ENCODE measurements around the gene GIPC2. TPM values are rescaled to one million over a fixed set of nuclear protein-coding genes. Genes with fewer than 3 reads are reported as not detected.

Gene GIPC2
- total RNA-seq, 2 experiments from 2014 or later, result 0.23 to 0.38 TPM

- CTCF ChIA-PET, result interaction anchor here (1.5 kb wide), 1 partner anchor 14 kb away, joined by 3 read pairs; no protein-coding TSS in a partner anchor
- peaks cover 22% of the 10 kb centered on the region for H3K27me3 Mint-ChIP-seq
- H3K27ac Mint-ChIP-seq, result no peak overlapping the region
- no peak for DNase-seq
- H3K36me3 Mint-ChIP-seq, result no peaks in the 10 kb centered on the region
- ATAC-seq, result no peak
- no peaks in the 10 kb centered on the region for H3K4me1 Mint-ChIP-seq
- H3K9me3 Mint-ChIP-seq (ENCODE audit: low read depth), result no peaks in the 10 kb centered on the region
- no peak overlapping the region for H3K4me3 Mint-ChIP-seq
Measured at GRCh38 chr1:78156805-78157521, 111.2 kb downstream of the GIPC2 start.

GRCh38 chr1:78165816-78166215 lies 120.0 kb downstream of the GIPC2 start:
- no peak overlapping the region for H3K4me3 Mint-ChIP-seq
- no peak for DNase-seq
- no peaks in the 10 kb centered on the region for H3K4me1 Mint-ChIP-seq
- ATAC-seq, result no peak
- H3K27ac Mint-ChIP-seq, result no peak overlapping the region
- no peaks in the 10 kb centered on the region for H3K36me3 Mint-ChIP-seq
- H3K9me3 Mint-ChIP-seq (ENCODE audit: low read depth), result no peaks in the 10 kb centered on the region
- H3K27me3 Mint-ChIP-seq, result peaks cover 4% of the 10 kb centered on the region
- CTCF ChIA-PET, result no interaction called here

DNA sequence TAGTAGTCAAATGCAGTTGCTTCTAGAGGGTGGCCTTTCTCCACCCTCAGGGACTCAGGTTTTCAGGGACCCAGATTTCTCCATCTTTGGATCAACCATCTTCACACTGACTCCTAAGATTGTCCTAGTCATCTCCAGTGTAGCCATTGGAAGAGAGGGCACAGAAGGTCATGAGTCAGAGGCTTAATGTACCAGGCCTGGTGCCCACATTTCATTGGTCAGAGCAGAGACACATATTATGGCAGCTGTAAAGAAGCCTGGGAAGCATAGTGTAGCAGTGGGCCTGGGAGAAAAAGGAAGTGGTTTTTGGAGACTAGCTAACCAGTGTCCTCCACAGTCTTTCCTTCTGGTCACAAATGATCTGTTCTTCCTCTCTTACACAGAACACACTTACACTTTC lies 122.5 kb downstream of the GIPC2 start:
- no peak overlapping the region for H3K27ac Mint-ChIP-seq
- no peaks in the 10 kb centered on the region for H3K36me3 Mint-ChIP-seq
- H3K4me1 Mint-ChIP-seq, result no peaks in the 10 kb centered on the region
- H3K4me3 Mint-ChIP-seq, result no peak overlapping the region
- no peak for DNase-seq
- peaks cover 4% of the 10 kb centered on the region for H3K27me3 Mint-ChIP-seq
- no peak for ATAC-seq
- CTCF ChIA-PET, result no interaction called here
- no peaks in the 10 kb centered on the region for H3K9me3 Mint-ChIP-seq (ENCODE audit: low read depth)

DNA sequence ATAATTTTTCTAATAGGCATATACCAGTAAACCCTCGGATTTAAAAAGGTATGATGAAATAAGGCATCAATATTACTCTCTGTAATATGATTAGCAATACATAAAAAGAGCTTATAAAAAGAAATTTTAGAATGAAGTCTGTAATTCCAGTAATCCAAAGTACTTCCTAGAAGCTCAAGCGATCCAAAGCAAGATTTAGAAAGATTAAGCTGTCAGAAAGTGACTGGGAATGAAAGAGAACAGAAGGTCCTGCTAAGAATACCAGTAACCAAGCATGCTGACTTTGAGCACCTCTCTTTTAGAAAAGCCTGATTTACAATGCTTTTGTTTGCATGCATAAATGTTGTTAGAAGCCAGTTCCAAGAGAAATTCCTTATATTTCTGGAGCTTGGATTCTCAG lies 125.1 kb downstream of the GIPC2 start:
- Mint-ChIP-seq H3K36me3 (no peaks in the 10 kb centered on the region), H3K9me3 (ENCODE audit: low read depth) (no peaks in the 10 kb centered on the region), H3K4me3 (no peak overlapping the region), H3K27me3 (peaks cover 7% of the 10 kb centered on the region), H3K27ac (no peak overlapping the region), H3K4me1 (no peaks in the 10 kb centered on the region)
- CTCF ChIA-PET, result no interaction called here
- DNase-seq (no peak), ATAC-seq (no peak)

DNA sequence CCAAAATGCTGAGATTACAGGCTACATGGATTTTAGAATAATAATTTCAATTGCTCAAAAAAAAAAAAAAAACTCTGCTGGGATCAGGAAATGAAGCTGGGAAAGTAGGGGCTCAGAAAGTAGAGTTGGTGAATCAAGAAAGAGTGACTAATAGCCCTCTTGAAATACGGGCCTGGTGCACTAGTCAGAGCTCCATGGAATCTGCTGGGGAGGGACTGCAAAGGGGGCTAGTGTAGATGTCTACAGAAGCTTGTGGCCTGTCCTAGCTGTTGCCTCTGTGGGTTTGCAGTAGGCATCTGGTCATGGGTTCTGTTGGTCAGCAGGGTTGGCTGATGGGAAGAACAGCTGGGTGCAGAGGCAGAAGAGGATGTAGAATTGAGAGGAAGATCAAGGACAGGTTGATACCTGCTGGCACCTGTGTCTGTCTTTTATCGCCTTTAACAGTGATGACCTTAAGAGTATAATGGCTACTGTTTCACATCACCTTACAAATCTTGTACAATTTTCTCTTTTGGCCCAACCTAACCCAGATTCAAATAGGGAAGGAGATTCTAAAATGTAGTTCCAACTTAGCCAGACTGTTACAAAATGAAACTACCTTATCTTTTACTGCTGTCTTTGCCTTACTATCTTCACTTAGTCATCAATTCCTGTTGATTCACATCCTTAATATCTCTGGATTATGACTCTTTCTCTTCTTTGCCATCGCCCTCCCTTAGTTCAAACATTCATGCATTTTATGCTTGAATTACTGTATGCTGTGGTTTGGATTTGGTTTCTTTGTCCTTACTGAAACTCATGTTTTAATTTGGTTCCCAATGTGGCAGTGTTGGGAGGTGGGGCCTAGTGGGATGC lies 126.2 kb downstream of the GIPC2 start:
- Mint-ChIP-seq H3K36me3 (no peaks in the 10 kb centered on the region), H3K9me3 (ENCODE audit: low read depth) (no peaks in the 10 kb centered on the region), H3K4me1 (no peaks in the 10 kb centered on the region), H3K4me3 (no peak overlapping the region), H3K27ac (no peak overlapping the region), H3K27me3 (peaks cover 5% of the 10 kb centered on the region)
- no peak for ATAC-seq
- CTCF ChIA-PET, result no interaction called here
- no peak for DNase-seq

GRCh38 chr1:78176448-78176847 lies 130.7 kb downstream of the GIPC2 start:
- H3K36me3 Mint-ChIP-seq, result no peaks in the 10 kb centered on the region
- H3K4me1 Mint-ChIP-seq, result no peaks in the 10 kb centered on the region
- CTCF ChIA-PET, result no interaction called here
- H3K4me3 Mint-ChIP-seq, result no peak overlapping the region
- H3K9me3 Mint-ChIP-seq (ENCODE audit: low read depth), result no peaks in the 10 kb centered on the region
- H3K27ac Mint-ChIP-seq, result no peak overlapping the region
- ATAC-seq, result no peak
- H3K27me3 Mint-ChIP-seq, result peaks cover 3% of the 10 kb centered on the region
- no peak for DNase-seq

- no peak for DNase-seq
- no peak overlapping the region for H3K4me3 Mint-ChIP-seq
- ATAC-seq, result no peak
- H3K27ac Mint-ChIP-seq, result no peak overlapping the region
- peaks cover 3% of the 10 kb centered on the region for H3K27me3 Mint-ChIP-seq
- H3K9me3 Mint-ChIP-seq (ENCODE audit: low read depth), result no peaks in the 10 kb centered on the region
- CTCF ChIA-PET, result no interaction called here
- no peaks in the 10 kb centered on the region for H3K36me3 Mint-ChIP-seq
- H3K4me1 Mint-ChIP-seq, result no peaks in the 10 kb centered on the region
Measured at GRCh38 chr1:78177708-78178270, 132.0 kb downstream of the GIPC2 start.

GRCh38 chr1:78178816-78179215 lies 133.1 kb downstream of the GIPC2 start:
- H3K36me3 Mint-ChIP-seq, result no peaks in the 10 kb centered on the region
- H3K4me3 Mint-ChIP-seq, result no peak overlapping the region
- CTCF ChIA-PET, result no interaction called here
- no peaks in the 10 kb centered on the region for H3K9me3 Mint-ChIP-seq (ENCODE audit: low read depth)
- H3K27ac Mint-ChIP-seq, result no peak overlapping the region
- H3K27me3 Mint-ChIP-seq, result peaks cover 3% of the 10 kb centered on the region
- no peaks in the 10 kb centered on the region for H3K4me1 Mint-ChIP-seq
- DNase-seq, result no peak
- no peak for ATAC-seq

DNA sequence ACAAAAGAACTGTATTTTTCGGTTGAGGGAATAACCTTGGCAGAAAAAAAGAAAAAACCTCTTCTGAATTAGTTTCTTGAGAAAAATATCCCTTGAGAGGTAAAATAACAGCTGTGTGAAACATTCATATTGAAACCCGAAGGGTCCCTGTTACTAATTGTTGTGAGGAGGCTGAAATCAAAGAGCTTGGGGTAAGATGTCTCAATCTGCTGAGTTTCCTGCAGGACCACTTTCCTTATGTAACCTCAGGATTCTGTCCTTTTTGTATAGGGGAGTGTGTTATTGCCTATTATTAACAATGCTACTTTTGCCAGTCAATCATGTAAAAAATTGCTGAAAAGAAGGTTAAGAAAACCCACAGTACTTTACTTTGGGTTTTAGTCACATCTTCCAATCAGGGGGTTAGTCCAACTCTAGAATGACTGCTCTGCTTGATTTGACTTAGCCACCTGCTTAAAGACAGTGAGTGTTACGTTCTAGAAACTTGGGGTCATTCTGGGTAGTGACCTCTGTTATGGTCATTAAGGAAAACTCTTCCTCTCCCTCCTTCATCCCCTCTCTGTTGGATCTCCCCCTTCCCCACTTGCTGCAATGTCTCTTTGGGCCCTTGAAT lies 138.8 kb downstream of the GIPC2 start:
- Mint-ChIP-seq H3K27me3 (no peaks in the 10 kb centered on the region), H3K9me3 (ENCODE audit: low read depth) (no peaks in the 10 kb centered on the region), H3K4me1 (no peaks in the 10 kb centered on the region), H3K27ac (no peak overlapping the region), H3K4me3 (no peak overlapping the region), H3K36me3 (no peaks in the 10 kb centered on the region)
- CTCF ChIA-PET, result no interaction called here
- DNase-seq (no peak), ATAC-seq (no peak)

Other genes with a start within 250 kb of the GIPC2 start
- 1 to 10 TPM; 1.4 to 2.7 TPM for gene NEXN, start 157.3 kb upstream of the GIPC2 start, total RNA-seq
- gene FUBP1, start 66.9 kb upstream of the GIPC2 start, total RNA-seq, result 100 to 1,000 TPM; 220 to 222 TPM
- gene DNAJB4, start 41.0 kb upstream of the GIPC2 start, total RNA-seq, result 10 to 100 TPM; 11.5 to 23.0 TPM

All from activated CD8-positive, alpha-beta memory T cell treated with anti-CD3 and anti-CD28 coated beads, Interleukin-2, amount 10 ng/mL, durations not matched to agents 7 days and 5 days (primary cell).